SU-DHL-6 (cell line): ENCODE results near the gene CLDN5.

ENCODE experiments used
- H2AFZ ChIP-seq: fragments of 200-600 bp; sonication (generic); 2 replicates; pipeline ENCODE4 v1.6.1; 2014; ENCODE audit warnings: low read depth, mild to moderate bottlenecking, moderate library complexity, mixed read lengths, antibody characterized with exemption, low read length; ENCODE audit not compliant: severe bottlenecking
- H3F3A ChIP-seq: fragments of 200-600 bp; shearing (Covaris generic); 2 replicates; pipeline ENCODE4 v1.6.0; 2016; ENCODE audit warnings: antibody characterized with exemption, mild to moderate bottlenecking; ENCODE audit not compliant: insufficient read depth
- H3K27ac ChIP-seq: fragments of 200-600 bp; sonication (generic); 2 replicates; pipeline ENCODE4 v1.5.1; 2016; ENCODE audit warnings: low read depth, mild to moderate bottlenecking, low read length, moderate library complexity, mixed read lengths
- H3K27me3 ChIP-seq: fragments of 200-600 bp; sonication (generic), shearing (Covaris generic); 2 replicates; pipeline ENCODE4 v1.6.0; 2014; ENCODE audit warnings: mild to moderate bottlenecking, low read length
- H3K36me3 ChIP-seq: fragments of 200-600 bp; sonication (generic); 2 replicates; pipeline ENCODE4 v1.6.1; 2014; ENCODE audit warnings: mild to moderate bottlenecking, low read length, mixed read lengths
- H3K4me2 ChIP-seq: fragments of 300-600, 200-600 bp; shearing (Covaris generic), sonication (generic); 2 replicates; pipeline ENCODE4 v1.6.0; 2014; ENCODE audit warnings: low read length, low read depth, mild to moderate bottlenecking; ENCODE audit not compliant: poor library complexity, severe bottlenecking
- H3K4me3 ChIP-seq: fragments of 200-600 bp; sonication (generic); 2 replicates; pipeline ENCODE4 v1.5.1; 2014; ENCODE audit warnings: antibody characterized with exemption, low read length, mild to moderate bottlenecking, mixed read lengths; ENCODE audit not compliant: insufficient read depth, poor library complexity, severe bottlenecking
- H3K79me2 ChIP-seq: fragments of 200-600 bp; sonication (generic); 2 replicates; pipeline ENCODE4 v1.6.1; 2014; ENCODE audit warnings: mild to moderate bottlenecking, low read length, moderate library complexity; ENCODE audit not compliant: insufficient read depth
- H3K9ac ChIP-seq: fragments of 200-600 bp; sonication (generic); 2 replicates; pipeline ENCODE4 v1.7.0; 2014; ENCODE audit warnings: mild to moderate bottlenecking, low read length
- H3K9me2 ChIP-seq: fragments of 200-600 bp; sonication (generic); replicated peaks from 2 replicates; pipeline ENCODE4 v1.6.1; 2014; ENCODE audit warnings: low read length; ENCODE audit not compliant: insufficient read depth
- H3K9me3 ChIP-seq: fragments of 200-600 bp; sonication (generic); 2 replicates; pipeline ENCODE4 v1.6.1; 2014; ENCODE audit warnings: low read length, mixed read lengths; ENCODE audit not compliant: insufficient read depth
- H4K20me1 ChIP-seq: fragments of 200-600 bp; sonication (generic); 2 replicates; pipeline ENCODE4 v1.6.1; 2014; ENCODE audit warnings: low read depth, mild to moderate bottlenecking, antibody characterized with exemption, low read length, moderate library complexity, mixed read lengths
- CTCF ChIP-seq: fragments of 200-600 bp; sonication (generic); IDR thresholded peaks from one replicate; pipeline ENCODE4 v1.5.1; 2017; ENCODE audit warnings: antibody characterized with exemption, mild to moderate bottlenecking, low read length, moderate library complexity; ENCODE audit not compliant: insufficient read depth, poor library complexity, severe bottlenecking
- EZH2phosphoT487 ChIP-seq: fragments of 200-600 bp; sonication (generic), shearing (Covaris generic); conservative IDR thresholded peaks from 2 replicates; pipeline ENCODE4 v1.6.1; 2018; ENCODE audit warnings: mild to moderate bottlenecking, antibody characterized with exemption, low read length, moderate library complexity, mixed read lengths

The CLDN5 gene

GRCh38 chr22:19490628-19491230 lies 33.5 kb downstream of the CLDN5 start:
- Histone ChIP-seq H3K36me3 (no peaks in the 10 kb centered on the region), H3K27ac (no peak overlapping the region), H3K9me3 (no peaks in the 10 kb centered on the region), H3F3A (no peaks in the 10 kb centered on the region), H3K9me2 (no peaks in the 10 kb centered on the region), H3K27me3 (no peaks in the 10 kb centered on the region), H3K79me2 (no peaks in the 10 kb centered on the region), H4K20me1 (no peaks in the 10 kb centered on the region), H3K4me2 (no peak overlapping the region), H3K4me3 (no peak overlapping the region), H2AFZ (no peak overlapping the region), H3K9ac (no peak overlapping the region)
- TF ChIP-seq CTCF (no peak), EZH2phosphoT487 (no peak)

- Histone ChIP-seq H3K9me2 (no peaks in the 10 kb centered on the region), H3K36me3 (no peaks in the 10 kb centered on the region), H4K20me1 (no peaks in the 10 kb centered on the region), H3K27ac (no peak overlapping the region), H2AFZ (no peak overlapping the region), H3K9ac (no peak overlapping the region), H3K27me3 (no peaks in the 10 kb centered on the region), H3K9me3 (no peaks in the 10 kb centered on the region), H3K4me2 (no peak overlapping the region), H3K79me2 (no peaks in the 10 kb centered on the region), H3F3A (no peaks in the 10 kb centered on the region), H3K4me3 (no peak overlapping the region)
- TF ChIP-seq CTCF: no peak
- no peak for TF ChIP-seq EZH2phosphoT487
Measured at GRCh38 chr22:19488884-19489843, 35.0 kb downstream of the CLDN5 start.

- H4K20me1 ChIP-seq: no peaks in the 10 kb centered on the region
- no peaks in the 10 kb centered on the region for H3K9me2 ChIP-seq
- H3F3A ChIP-seq: no peaks in the 10 kb centered on the region
- H3K27me3 ChIP-seq: no peaks in the 10 kb centered on the region
- H3K79me2 ChIP-seq: no peaks in the 10 kb centered on the region
- H2AFZ ChIP-seq: no peak overlapping the region
- no peaks in the 10 kb centered on the region for H3K9me3 ChIP-seq
- H3K27ac ChIP-seq: no peak overlapping the region
- H3K4me3 ChIP-seq: no peak overlapping the region
- TF ChIP-seq EZH2phosphoT487 (no peak), CTCF (no peak)
- H3K4me2 ChIP-seq: no peak overlapping the region
- H3K36me3 ChIP-seq: no peaks in the 10 kb centered on the region
- no peak overlapping the region for H3K9ac ChIP-seq
Measured at GRCh38 chr22:19488285-19488684, 35.9 kb downstream of the CLDN5 start.
